Thoracic aorta (tissue), 2 donors: ENCODE results near the gene CHCHD6. TPM values are rescaled to one million over a fixed set of nuclear protein-coding genes. Genes with fewer than 3 reads are reported as not detected.

Experiments used
- ATAC-seq: fragments of 150-250 bp; one replicate; pipeline ENCODE4 v1.8.0; 2017; ENCODE audit warnings: low read depth; ENCODE audit not compliant: insufficient number of reproducible peaks, low FRiP score
- DNase-seq: peaks from one replicate; pipeline ENCODE4 v3.0.0-alpha.2; 2020; ENCODE audit warnings: low spot score
- H3K27ac ChIP-seq, 2 donors: fragments of 200-600 bp; sonication (generic); 1 replicate in 1 of 2; 2 replicates in 1 of 2; pipeline ENCODE4 v1.5.1; 2016; ENCODE audit warnings: mild to moderate bottlenecking in 2 of 2, moderate library complexity in 2 of 2
- H3K27me3 ChIP-seq: fragments of 200-600 bp; sonication (generic); replicated peaks from 2 replicates; pipeline ENCODE4 v1.6.0; 2016; ENCODE audit warnings: mild to moderate bottlenecking; ENCODE audit not compliant: insufficient read depth
- H3K36me3 ChIP-seq: fragments of 200-600 bp; sonication (generic); one replicate; pipeline ENCODE4 v1.5.1; 2016
- H3K4me1 ChIP-seq, 2 donors: fragments of 200-600 bp; sonication (generic); 1 replicate in 1 of 2; 2 replicates in 1 of 2; pipeline versions ENCODE4 v1.5.1 to v1.6.0; 2016; ENCODE audit warnings: low read depth in 2 of 2, mild to moderate bottlenecking in 1 of 2; ENCODE audit not compliant: control insufficient read depth in 1 of 2
- H3K4me3 ChIP-seq: fragments of 200-600 bp; sonication (generic); 2 replicates; pipeline ENCODE4 v1.5.1; 2016; ENCODE audit warnings: mild to moderate bottlenecking
- H3K9me3 ChIP-seq: fragments of 200-600 bp; sonication (generic); 2 replicates; pipeline ENCODE4 v1.5.1; 2016
- total RNA-seq, 2 donors: library from RNA; depleted of rRNA; stranded (reverse); fragments of >200 nt; gene quantifications; one replicate each; pipeline versions ENCODE4 v1.1.0 to v1.2.3, GENCODE V29; 2016
- TF ChIP-seq, protein P1 (sequence below): fragments of 200-600 bp; sonication (generic); IDR thresholded peaks from one replicate; pipeline ENCODE4 v1.5.1; 2019; ENCODE audit warnings: antibody characterized with exemption

CHCHD6 gene
- total RNA-seq, 2 donors from 2014 or later = 12.5 to 17.1 TPM

DNA sequence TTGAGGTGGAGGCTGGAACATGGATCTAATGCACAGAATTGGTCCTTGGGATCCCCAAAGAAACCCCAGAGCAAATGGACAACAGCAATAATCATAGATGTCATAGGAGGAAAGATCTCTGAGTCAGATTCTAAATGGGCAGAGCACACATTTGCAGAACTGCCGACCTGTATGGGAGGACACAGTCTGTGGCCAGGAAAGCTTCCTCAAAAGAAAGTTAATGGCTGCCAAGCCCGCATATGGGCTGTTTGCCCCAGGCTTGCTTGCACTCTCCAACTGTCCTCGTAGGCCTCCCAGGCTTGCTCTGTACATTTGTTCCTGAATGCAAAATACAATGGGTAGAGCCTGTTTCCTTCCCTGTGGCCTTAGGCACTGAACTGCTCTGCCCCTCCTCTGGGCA is 176.9 kb downstream of the CHCHD6 start:
- Histone ChIP-seq H3K4me3 (no peak overlapping the region), H3K27ac (no peak overlapping the region), H3K4me1 (no peaks in the 10 kb centered on the region), H3K27me3 (no peaks in the 10 kb centered on the region), H3K36me3 (no peaks in the 10 kb centered on the region), H3K9me3 (no peaks in the 10 kb centered on the region)
- DNase-seq (no peak), ATAC-seq (no peak)
- TF ChIP-seq, protein P1, sequence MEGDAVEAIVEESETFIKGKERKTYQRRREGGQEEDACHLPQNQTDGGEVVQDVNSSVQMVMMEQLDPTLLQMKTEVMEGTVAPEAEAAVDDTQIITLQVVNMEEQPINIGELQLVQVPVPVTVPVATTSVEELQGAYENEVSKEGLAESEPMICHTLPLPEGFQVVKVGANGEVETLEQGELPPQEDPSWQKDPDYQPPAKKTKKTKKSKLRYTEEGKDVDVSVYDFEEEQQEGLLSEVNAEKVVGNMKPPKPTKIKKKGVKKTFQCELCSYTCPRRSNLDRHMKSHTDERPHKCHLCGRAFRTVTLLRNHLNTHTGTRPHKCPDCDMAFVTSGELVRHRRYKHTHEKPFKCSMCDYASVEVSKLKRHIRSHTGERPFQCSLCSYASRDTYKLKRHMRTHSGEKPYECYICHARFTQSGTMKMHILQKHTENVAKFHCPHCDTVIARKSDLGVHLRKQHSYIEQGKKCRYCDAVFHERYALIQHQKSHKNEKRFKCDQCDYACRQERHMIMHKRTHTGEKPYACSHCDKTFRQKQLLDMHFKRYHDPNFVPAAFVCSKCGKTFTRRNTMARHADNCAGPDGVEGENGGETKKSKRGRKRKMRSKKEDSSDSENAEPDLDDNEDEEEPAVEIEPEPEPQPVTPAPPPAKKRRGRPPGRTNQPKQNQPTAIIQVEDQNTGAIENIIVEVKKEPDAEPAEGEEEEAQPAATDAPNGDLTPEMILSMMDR = no peak

DNA sequence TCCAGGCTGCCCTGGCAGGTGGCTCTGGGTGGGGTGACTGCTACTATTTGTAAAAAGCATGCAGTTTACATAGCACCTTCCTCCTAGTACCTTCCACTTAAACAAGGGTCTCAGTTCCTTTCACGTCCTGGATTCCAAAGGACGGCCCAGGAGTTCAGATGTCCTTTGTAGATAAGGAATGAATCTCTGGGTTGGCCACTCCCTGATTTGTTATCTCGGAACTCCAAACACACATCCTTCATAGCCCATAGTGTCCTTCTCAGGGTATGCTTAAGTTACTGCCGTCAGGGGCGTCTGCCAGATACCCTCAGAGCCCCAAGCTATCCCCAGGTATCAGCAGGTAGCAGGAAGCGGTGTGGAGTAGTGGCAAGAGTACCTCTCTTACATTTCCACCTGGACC is 177.8 kb downstream of the CHCHD6 start:
- H3K9me3 ChIP-seq = no peaks in the 10 kb centered on the region
- no peak overlapping the region for H3K27ac ChIP-seq
- no peaks in the 10 kb centered on the region for H3K36me3 ChIP-seq
- no peak overlapping the region for H3K4me3 ChIP-seq
- TF ChIP-seq, protein P1 = no peak
- H3K4me1 ChIP-seq = no peaks in the 10 kb centered on the region
- DNase-seq (no peak), ATAC-seq (no peak)
- H3K27me3 ChIP-seq = no peaks in the 10 kb centered on the region

DNA sequence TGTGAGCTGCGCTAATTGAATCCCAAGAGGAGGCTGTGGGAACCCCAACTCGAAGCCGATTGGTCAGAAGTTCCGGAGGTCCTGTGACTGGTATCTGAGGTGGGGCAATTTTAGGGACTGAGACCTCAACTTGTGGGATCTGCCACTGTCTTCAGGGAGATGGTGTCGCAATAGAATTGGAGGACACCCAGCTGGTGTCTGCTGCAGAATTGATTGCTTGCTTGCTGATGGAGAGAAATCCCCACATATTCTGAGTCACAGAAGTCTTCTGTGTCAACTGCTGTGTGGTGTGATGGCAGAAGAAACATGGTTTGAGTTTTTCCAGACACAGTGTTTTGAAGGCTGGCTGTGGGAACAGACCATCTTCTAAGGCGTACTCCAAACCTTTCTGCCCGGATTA is 179.2 kb downstream of the CHCHD6 start:
- TF ChIP-seq, protein P1 = no peak
- DNase-seq (no peak), ATAC-seq (no peak)
- Histone ChIP-seq H3K4me3 (no peak overlapping the region), H3K9me3 (no peaks in the 10 kb centered on the region), H3K27ac (no peak overlapping the region), H3K36me3 (no peaks in the 10 kb centered on the region), H3K4me1 (no peaks in the 10 kb centered on the region), H3K27me3 (no peaks in the 10 kb centered on the region)

DNA sequence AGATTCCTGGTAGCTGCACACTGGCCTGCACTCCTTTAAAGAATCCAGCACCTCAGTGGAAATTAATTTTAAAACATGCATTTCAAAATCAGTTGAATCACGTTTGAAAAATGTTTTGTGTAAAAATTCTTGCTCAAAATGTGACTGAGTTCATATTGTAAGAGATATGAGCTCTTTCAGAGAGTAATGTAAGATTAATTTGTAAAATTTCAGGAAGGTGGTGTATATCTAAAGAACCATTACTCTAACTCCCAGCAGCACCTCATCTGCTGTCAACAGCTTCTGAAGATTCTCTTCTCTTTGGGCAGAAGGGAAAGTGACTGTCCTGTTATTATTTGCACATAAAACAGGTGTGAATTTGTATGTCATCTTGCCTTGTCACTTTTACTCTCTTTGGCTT is 181.4 kb downstream of the CHCHD6 start:
- no peak for ATAC-seq
- no peaks in the 10 kb centered on the region for H3K9me3 ChIP-seq
- TF ChIP-seq, protein P1 = no peak

DNA sequence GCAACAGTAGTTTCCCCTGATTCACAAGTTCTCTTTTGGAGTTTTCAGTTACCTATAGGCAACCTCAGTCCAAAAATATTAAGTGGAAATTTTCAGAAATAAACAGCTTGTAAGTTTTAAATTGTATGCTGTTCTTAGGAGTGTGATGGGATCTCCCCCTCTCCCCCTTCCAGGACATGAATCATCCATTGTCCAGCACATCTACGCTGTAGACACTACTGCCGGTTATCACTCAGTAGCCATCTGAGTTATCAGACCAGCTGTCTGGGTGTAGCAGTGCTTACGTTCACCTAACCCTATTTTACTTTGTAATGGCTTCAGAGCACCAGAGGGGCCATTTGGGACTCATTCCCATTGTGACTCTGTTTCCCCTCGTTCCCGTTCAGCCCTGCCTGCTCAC is 182.2 kb downstream of the CHCHD6 start:
- Histone ChIP-seq H3K27ac (no peak overlapping the region), H3K36me3 (no peaks in the 10 kb centered on the region), H3K27me3 (no peaks in the 10 kb centered on the region), H3K4me3 (no peak overlapping the region), H3K9me3 (no peaks in the 10 kb centered on the region), H3K4me1 (no peaks in the 10 kb centered on the region)
- no peak for ATAC-seq
- no peak for DNase-seq
- TF ChIP-seq, protein P1 = no peak

More for the DNA sequence above, 181.4 kb downstream of the CHCHD6 start:
- no peak overlapping the region for H3K27ac ChIP-seq
- no peaks in the 10 kb centered on the region for H3K27me3 ChIP-seq
- no peak overlapping the region for H3K4me3 ChIP-seq
- no peak for DNase-seq
- no peaks in the 10 kb centered on the region for H3K4me1 ChIP-seq
- H3K36me3 ChIP-seq = no peaks in the 10 kb centered on the region
